ENCODE results near the gene FAM187B.
"Not testable (repeated sequence)": the region's sequence is repeated elsewhere in the genome, so short reads cannot be mapped to it uniquely, and the experiment has no call there.

FAM187B gene

DNA sequence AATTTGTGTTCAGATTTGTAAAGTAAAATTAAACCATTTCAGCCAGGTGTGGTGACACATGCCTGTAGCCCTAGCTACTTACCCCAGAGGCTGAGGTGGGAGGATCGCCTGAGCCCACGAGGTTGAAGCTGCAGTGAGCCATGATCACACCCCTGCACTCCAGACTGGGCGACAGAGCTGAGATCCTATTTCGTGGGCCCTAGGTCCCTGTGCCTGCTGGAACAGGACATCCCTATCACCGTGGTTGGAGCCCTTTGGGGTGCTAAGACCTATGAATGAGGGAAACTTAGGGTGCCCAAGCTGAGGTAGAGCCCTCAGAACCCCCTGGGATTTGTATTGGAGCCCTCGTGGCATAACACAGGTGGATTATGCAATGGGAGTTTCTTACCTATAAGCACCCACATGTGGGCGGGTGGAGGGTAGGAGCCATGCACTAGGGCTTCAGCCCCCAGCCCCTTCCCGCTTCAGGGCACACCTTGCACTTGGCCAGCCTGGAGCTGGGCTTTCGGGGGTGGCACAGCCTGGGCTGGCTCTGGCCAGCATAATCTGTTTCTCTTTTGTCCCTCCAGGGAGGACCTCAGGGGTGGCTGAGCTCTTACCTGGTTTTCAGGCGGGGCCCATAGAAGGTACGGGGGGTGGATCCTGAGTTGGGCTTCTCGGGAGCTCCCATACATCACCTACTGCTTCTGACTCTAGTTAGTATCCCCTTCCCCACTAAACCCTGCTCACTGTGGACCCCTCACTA is 33.0 kb upstream of the FAM187B start:
- DNase-seq = no peak

DNA sequence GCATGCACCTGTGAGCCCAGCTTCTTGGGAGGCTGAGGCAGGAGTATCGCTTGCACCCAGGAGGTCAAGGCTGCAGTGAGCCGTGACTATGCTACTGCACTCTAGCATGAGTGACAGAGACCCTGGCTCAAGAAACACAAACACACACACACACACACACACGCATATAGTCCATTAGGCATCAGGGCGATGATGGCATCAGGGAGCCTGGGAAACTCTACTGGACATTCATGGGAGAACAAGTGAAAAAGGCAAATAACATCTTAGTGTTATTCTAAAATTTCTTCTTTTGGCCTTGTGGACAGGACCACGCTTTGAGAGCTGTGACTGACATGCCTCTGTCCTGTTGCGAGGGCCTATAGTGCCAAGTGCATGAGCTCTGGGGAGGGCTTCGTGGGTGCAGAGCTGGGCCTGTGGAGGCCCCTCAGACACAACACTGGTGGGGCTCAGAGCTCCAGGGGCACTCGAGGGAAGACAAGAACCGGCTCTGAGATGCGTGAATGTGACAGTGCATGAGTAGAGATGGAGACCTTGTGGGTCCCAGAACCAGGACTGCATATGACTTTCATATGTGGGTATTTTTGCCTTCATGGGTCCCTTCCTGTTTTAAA is 32.3 kb upstream of the FAM187B start:
- no peak for DNase-seq

DNA sequence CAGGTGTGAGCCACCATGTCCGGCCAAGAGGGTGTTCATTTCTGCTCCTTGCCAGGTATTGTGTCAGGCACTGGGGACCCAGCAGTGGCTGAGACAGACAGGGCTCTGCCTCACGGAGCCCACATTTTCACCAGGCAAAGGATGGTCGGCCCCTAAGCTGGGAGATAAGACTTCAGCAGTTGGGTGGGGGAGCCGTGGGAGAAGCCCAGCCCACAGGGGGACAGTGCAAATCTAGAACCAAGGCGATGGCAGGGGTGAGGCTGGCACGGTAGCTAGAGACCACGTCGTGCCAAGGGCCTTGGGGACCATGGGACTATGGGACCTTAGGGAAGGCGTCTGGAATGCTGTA is 28.5 kb upstream of the FAM187B start:
- no peak for DNase-seq

DNA sequence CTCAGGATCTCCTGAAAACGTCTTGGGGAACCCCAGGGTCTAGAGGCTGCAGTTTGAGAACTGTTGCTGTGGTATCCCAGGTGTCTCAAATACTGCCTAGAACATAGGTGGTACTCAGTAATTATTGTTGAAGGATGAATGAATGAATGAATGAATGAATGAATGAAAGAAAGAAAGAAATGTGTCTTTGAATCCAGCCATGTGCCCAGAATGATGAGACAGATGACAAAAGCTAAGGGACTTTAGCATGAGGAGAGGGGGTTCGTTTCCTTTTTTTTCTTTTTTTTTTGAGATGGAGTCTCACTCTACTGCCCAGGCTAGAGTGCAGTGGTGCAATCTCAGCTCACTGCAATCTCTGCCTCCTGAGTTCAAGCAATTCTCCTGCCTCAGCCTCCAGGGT is 28.0 kb upstream of the FAM187B start:
- DNase-seq = no peak

DNA sequence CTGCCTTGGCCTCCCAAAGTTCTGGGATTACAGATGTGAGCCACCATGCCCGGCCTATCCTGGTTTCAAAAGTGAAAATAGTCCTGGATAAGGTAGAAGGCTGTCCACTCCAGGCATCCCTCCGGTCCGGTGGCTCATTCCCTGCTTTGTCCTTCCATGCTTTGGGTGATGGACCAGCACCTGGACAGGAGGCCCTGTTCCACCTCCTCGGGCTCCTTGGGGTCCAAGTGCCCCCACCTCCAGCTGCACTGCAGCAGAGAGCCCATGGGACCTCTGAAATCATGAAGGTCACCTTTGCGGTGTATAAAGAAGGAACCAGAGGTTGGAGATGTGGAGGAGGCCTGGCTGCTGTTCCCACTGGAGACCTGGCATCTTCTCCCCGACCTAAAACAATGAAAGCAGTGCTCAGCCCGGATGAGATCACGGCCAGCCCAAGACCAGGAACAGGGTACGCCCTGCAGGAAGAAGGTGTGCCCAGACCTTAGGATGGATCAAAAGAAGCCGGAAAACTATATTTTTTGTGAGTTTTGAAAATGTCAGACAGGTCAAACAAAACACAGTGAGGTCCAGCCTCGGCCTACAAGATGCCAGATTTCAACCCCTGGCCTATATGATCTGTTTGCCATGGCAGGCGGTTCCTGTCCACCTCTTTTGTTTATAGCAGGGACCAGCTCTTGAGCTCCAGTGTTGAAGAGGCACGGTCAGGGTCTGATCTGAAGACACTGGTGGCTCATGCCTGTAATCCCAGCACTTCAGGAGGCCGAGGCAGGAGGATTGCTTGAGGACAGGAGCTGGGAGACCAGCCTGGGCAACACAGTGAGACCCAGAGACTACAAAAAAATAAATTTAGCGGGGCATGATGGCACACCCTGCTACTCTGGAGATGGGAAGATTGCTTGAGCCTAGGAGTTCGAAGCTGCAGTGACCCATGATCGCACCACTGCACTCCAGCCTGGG is 26.1 kb upstream of the FAM187B start:
- no peak for DNase-seq

- no peak for DNase-seq
Measured at GRCh38 chr19:35253316-35254286, 25.1 kb upstream of the FAM187B start.

DNA sequence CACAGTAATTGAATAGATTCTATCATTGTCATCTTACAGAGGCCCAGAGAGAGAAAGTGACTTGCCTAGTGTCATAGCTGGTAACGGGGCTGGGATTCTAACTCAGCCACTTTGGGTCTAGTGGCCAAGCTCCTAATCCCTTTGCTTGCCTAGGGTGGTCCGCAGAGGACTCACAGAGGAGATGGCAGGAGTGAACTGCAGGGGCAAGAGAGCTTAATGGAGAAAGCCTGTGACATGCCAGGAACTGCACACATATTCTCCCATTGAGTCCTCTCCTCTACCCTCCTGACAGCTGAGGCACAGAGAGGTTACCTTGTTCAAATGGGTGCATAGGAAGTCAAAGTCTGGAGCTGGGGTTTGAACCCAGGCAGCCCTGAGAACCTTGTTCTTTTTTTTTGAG is 22.9 kb upstream of the FAM187B start:
- DNase-seq = no peak

DNA sequence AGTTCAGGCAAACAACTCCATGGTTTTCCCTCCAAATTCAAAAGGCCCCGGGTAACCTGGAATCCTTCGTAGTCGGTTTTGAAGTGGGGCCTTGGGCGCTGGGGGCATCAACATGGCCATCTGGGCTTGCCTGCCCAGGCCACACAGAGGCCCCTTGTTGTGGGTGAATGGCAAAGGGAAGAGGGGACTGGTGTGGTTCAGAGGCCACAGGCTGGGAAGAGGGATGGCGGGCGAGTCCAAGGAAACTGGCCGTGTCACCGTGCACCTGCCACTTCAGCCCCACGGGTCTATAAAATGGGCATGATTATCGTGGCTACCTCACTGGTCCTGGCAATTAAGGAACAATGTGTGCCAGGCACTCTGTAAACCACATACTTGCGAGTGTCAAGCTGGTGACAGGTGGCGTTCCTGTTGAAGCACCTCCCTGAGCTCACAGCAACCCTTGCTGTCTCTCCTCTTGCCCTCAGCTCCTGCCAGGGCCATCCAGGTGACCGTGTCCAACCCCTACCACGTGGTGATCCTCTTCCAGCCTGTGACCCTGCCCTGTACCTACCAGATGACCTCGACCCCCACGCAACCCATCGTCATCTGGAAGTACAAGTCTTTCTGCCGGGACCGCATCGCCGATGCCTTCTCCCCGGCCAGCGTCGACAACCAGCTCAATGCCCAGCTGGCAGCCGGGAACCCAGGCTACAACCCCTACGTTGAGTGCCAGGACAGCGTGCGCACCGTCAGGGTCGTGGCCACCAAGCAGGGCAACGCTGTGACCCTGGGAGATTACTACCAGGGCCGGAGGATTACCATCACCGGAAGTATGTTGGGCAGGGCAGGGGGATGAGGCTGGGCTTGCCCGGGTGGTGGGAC is 21.5 kb upstream of the FAM187B start:
- DNase-seq = no peak

DNA sequence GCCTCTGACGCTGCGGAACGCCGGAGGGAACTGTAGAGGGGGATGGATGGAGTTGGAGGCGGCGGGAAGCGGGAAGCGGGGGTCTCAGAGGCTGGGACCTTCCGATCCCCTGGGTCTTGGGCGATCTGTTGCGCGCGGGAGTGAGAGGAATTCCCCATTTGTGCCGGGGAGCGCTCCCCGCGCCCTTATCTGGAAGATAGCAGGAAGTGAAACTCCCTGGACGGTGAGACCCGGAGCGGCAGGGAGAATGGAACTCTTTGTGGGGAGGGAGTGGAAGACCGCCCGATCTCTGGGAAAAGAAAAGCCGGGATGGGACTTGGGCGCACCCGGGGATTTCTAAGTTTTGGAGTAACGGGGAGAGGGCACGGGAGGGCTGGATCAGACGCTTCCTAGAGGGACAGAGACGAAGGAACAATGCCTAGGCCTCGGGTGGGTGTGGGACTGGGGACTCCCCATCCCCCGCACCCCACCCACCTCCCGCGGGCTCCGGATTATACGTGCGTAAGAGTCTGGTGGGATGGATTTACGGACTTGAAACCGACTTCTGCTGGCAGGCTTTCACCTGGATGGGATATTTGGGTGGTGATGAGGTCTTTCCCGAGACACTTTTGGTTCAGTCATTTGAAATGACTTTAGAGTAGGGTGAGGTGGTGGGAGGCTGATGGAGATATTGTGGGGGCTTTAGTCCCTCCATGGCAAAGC is 20.8 kb upstream of the FAM187B start:
- no peak for DNase-seq

DNA sequence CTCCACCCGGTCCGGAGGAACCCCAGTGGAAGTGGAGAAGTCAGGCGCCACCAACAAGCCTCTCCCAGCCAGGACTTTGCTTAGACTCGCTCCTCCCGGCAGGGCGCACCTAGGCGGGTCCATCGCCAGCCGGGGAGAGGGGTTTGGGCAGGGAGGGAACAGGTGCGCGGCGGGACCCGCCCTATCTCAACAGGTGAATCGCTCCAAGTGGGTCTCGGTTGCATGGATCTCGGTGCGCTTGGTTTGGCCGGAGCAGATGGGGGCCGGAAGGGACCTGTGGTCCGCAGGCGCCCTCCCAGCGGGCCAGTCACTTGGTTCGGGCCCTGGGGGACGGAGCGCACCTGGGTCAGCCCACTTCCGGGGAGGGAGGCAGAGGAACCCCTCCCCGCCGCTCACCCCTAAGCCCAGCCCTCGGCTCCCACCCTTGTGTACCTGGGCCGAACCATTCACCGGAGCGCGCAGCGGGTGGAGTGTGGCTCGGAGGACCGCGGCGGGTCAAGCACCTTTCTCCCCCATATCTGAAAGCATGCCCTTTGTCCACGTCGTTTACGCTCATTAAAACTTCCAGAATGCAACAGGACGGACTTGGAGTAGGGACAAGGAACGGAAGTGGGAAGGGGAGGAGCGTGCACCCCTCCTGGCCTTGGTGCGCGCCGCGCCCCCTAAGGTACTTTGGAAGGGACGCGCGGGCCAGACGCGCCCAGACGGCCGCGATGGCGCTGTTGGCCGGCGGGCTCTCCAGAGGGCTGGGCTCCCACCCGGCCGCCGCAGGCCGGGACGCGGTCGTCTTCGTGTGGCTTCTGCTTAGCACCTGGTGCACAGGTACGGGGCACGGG is 20.0 kb upstream of the FAM187B start, which contains the start of gene LSR:
LSR (plus strand) TSS at position 693 of the 836 bp plus-strand sequence; CDS start at position 714, 21 bp downstream.
- no peak for DNase-seq

DNA sequence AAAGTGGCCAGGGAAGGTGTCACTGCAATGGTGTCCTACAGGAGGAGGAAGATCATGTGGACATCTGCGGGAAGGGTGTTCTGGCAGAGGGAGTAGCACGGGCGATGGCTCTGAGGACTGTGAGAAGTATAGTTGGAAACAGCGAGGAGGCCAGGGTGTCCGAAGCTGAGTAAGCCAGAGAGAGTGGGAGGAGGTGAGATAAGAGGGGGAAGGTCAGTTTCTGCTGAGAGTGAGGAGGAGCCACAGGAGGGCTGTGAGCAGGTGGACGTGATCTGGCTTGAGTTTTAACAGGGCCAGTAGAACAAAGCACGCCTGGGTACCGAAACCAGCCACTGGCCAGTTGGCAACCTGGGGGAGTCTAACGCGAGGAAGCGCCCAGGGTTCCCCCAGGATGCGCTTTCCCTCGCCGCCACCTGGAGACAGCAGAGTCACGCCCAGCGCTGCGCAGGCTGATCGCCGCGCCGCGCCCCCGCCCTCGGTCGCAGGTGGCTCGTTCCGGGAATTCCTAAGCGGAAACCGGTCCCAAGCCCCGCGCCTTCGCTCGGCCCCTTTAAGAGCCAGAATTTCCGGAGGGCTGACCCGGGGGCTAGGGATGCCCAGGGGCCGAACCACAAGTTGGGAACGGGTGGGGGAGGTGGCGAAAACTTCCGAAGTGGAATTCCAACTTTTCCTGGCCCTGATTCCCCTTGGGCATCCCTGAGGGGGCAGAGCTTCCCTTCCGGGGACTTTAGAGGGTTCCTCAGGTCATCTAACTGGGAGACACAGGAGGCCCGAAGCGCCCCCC is 19.2 kb upstream of the FAM187B start:
- DNase-seq = no peak

DNA sequence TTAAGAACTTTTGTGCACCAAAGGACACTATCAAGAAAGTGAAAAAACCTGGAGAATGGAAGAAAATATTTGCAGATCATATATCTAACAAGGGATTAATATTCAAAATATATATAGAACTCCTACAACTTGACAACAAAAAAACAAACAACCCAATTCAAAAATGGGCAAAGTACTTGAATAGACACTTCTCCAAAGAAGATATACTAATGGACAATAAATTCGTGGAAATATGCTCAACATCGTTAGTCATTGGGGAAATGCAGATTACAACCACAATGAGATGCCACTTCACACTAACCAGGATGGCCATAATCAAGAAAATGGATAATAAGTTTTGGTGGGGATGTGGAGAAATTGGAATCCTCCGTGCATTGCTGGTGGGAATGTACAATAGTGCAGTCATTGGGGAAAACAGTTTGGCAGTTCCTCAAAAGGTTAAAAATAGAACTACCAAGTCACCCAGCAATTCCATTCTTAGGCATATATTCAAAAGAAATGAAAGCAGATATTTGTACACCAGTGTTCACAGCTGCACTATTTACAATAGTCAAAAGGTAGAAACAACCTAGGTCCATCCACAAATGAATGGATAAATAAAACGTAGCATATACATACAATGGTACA is 18.0 kb upstream of the FAM187B start:
- DNase-seq = no peak

GRCh38 chr19:35241417-35241816 is 12.9 kb upstream of the FAM187B start:
- DNase-seq = no peak

GRCh38 chr19:35240327-35240726 is 11.8 kb upstream of the FAM187B start:
- peak in 1 of 2 experiments; percentile 24 for DNase-seq

GRCh38 chr19:35239597-35239996 is 11.1 kb upstream of the FAM187B start:
- not testable (repeated sequence) for DNase-seq

DNA sequence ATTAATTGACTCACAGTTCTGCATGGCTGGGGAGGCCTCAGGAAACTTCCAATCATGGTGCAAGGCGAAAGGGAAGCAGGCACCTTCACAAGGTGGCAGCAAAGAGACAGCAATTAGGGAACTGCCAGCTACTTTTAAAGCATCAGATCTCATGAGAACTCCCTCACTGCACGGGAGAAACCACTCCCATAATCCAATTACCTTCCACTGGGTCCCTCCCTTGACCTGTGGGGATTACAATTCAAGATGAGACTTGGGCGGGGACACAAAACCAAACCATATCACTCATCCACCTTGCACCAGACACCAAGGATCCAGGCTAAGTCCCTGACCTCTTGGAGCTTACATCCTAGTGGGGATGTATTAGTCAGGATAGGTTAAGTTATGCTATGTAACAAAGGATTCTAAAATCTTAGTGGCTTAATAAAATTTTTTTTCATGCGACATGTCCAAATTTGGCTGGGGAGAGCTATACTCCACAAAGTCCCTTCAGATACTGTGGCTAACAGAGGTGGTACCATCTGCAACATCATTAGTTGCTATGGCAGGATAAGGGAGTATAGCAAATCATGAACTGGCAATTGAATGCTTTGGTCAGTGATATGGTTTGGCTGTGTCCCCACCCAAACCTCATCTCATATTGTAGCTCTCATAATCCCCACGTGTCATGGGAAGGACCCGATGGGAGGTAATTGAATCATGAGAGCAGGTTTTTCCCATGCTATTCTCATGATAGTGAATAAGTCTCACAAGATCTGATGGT is 8.3 kb upstream of the FAM187B start:
- peak; percentile 2 to 18 for DNase-seq

- no peak for DNase-seq
Measured at GRCh38 chr19:35232912-35233311, 4.4 kb upstream of the FAM187B start.
